Stimulated activated naive CD8-positive, alpha-beta T cell treated with anti-CD3 and anti-CD28 coated beads, Interleukin-15, amount 100 ng/mL, for 72 hours (primary cell): ENCODE measurements around the gene PCDHA7.
"Not testable (repeated sequence)": the region's sequence is repeated elsewhere in the genome, so short reads cannot be mapped to it uniquely, and the experiment has no call there.

ENCODE experiments used
- ATAC-seq: fragments of 150-1000 bp; cut with Tn5 transposase; 2 replicates; pipeline ENCODE4 v1.10.0; 2021; ENCODE audit warnings: mild to moderate bottlenecking, moderate library complexity
- DNase-seq, 2 donors: peaks; one replicate each; pipeline ENCODE4 v3.0.0; 2021 to 2022
- H3K27ac Mint-ChIP-seq, 2 donors: one replicate each; pipeline ENCODE4 v1.8.0; 2022; ENCODE audit warnings: mild to moderate bottlenecking in 2 of 2, mixed read lengths in 2 of 2, moderate library complexity in 2 of 2
- H3K27me3 Mint-ChIP-seq: one replicate; pipeline ENCODE4 v1.8.0; 2022; ENCODE audit warnings: mixed read lengths
- H3K4me1 Mint-ChIP-seq: one replicate; pipeline ENCODE4 v1.8.0; 2022; ENCODE audit warnings: mild to moderate bottlenecking, mixed read lengths
- H3K4me3 Mint-ChIP-seq, 2 donors: one replicate each; pipeline ENCODE4 v1.8.0; 2022; ENCODE audit warnings: mild to moderate bottlenecking in 2 of 2, mixed read lengths in 2 of 2, moderate library complexity in 1 of 2
- H3K9me3 Mint-ChIP-seq, 2 donors: one replicate each; pipeline ENCODE4 v1.8.0; 2022; ENCODE audit warnings: mixed read lengths in 2 of 2

The PCDHA7 gene

DNA sequence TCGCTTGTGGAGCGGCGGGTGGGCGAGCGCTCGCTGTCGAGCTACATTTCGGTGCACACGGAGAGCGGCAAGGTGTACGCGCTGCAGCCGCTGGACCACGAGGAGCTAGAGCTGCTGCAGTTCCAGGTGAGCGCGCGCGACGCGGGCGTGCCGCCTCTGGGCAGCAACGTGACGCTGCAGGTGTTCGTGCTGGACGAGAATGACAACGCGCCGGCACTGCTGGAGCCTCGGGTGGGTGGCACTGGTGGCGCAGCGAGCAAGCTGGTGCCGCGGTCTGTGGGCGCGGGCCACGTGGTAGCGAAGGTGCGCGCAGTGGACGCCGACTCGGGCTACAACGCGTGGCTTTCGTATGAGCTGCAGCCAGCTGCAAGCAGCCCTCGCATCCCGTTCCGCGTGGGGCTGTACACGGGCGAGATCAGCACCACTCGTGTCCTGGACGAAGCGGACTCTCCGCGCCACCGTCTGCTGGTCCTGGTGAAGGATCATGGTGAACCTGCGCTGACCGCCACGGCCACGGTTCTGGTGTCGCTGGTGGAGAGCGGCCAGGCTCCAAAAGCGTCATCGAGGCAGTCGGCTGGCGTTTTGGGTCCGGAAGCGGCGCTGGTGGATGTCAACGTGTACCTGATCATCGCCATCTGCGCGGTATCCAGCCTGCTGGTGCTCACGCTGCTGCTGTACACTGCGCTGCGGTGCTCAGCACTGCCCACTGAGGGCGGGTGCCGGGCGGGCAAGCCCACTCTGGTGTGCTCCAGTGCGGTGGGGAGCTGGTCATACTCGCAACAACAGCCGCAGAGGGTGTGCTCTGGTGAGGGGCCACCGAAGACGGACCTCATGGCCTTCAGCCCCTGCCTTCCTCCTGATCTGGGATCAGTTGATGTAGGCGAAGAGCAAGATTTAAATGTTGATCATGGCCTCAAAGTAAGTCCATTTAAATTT, 9.0 kb downstream of the PCDHA7 start:
- H3K4me1 Mint-ChIP-seq: no peaks in the 10 kb centered on the region
- DNase-seq (no peak), ATAC-seq (no peak)
- no peak overlapping the region for H3K4me3 Mint-ChIP-seq
- H3K27me3 Mint-ChIP-seq: peaks cover 19% of the 10 kb centered on the region
- H3K9me3 Mint-ChIP-seq: peaks cover 19 to 21% of the 10 kb centered on the region in 2 donors
- H3K27ac Mint-ChIP-seq: no peak overlapping the region

DNA sequence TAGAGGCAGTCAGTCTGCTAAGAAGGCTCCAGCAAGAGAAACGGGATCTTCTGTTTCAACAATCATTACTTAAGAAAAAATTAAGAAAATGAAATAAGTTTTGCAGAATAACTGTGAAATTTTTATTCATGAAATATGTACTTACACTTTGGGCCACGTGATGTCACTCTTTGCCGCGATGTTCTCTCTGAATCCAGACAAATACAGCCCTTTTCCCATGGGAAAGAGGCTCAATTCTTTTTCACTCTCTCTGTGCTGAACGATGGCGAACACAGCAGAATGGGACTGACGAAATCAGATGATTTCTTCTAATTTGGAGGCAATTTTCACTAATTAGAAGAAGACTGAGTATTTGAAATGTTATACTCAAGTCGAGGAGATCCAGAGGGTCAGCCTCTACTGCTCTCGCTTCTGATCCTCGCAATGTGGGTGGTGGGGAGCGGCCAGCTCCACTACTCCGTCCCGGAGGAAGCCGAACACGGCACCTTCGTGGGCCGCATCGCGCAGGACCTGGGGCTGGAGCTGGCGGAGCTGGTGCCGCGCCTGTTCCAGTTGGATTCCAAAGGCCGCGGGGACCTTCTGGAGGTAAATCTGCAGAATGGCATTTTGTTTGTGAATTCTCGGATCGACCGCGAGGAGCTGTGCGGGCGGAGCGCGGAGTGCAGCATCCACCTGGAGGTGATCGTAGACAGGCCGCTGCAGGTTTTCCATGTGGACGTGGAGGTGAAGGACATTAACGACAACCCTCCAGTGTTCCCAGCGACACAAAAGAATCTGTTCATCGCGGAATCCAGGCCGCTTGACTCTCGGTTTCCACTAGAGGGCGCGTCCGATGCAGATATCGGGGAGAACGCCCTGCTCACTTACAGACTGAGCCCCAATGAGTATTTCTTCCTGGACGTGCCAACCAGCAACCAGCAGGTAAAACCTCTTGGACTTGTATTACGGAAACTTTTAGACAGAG, 14.4 kb downstream of the PCDHA7 start, which contains the start of gene PCDHA9:
Gene PCDHA9, plus strand, starts transcription at position 244 of the 964 bp plus-strand sequence. Its CDS starts 114 bp downstream, at position 358.
- peaks cover 15% of the 10 kb centered on the region for H3K27me3 Mint-ChIP-seq
- H3K4me1 Mint-ChIP-seq, DNase-seq, H3K9me3 Mint-ChIP-seq, ATAC-seq, H3K27ac Mint-ChIP-seq, H3K4me3 Mint-ChIP-seq: not testable (repeated sequence)

DNA sequence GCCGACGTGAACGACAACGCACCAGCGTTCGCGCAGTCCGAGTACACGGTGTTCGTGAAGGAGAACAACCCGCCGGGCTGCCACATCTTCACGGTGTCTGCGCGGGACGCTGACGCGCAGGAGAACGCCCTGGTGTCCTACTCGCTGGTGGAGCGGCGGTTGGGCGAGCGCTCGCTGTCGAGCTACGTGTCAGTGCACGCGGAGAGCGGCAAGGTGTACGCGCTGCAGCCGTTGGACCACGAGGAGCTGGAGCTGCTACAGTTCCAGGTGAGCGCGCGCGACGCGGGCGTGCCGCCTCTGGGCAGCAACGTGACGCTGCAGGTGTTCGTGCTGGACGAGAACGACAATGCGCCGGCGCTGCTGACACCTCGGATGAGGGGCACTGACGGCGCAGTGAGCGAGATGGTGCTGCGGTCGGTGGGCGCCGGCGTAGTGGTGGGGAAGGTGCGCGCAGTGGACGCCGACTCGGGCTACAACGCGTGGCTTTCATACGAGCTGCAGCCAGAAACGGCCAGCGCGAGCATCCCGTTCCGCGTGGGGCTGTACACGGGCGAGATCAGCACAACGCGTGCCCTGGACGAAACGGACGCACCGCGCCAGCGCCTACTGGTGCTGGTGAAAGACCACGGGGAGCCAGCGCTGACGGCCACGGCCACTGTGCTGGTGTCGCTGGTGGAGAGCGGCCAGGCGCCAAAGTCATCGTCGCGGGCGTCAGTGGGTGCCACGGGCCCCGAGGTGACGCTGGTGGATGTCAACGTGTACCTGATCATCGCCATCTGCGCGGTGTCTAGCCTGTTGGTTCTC, 16.0 kb downstream of the PCDHA7 start:
- H3K27me3 Mint-ChIP-seq: peaks cover 16% of the 10 kb centered on the region
- DNase-seq, H3K27ac Mint-ChIP-seq, H3K4me1 Mint-ChIP-seq, ATAC-seq, H3K9me3 Mint-ChIP-seq, H3K4me3 Mint-ChIP-seq: not testable (repeated sequence)

DNA sequence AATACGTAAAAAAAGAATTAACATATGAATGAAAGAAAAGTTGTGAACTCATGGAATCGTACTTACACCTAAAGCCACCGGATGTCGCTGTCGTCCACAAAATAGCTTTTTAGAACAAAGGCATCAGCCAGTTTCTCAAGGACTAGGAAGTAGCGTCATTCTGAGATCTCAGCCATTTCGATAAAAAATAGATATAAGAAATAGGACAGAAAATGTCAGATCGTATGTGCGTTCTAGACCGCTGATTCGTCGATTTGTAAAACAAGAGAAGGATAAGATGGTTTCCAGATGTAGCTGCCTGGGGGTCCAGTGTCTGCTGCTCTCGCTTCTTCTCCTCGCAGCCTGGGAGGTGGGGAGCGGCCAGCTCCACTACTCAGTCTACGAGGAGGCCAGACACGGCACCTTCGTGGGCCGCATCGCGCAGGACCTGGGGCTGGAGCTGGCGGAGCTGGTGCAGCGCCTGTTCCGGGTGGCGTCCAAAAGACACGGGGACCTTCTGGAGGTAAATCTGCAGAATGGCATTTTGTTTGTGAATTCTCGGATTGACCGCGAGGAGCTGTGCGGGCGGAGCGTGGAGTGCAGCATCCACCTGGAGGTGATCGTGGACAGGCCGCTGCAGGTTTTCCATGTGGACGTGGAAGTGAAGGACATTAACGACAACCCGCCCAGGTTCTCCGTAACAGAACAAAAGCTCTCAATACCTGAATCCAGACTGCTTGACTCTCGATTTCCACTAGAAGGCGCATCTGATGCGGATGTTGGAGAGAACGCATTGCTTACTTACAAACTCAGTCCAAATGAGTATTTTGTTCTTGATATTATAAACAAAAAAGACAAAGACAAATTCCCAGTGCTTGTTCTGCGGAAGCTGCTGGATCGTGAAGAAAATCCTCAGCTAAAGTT, 22.0 kb downstream of the PCDHA7 start, which contains the start of gene PCDHA10:
Gene PCDHA10, plus strand, starts transcription at position 126 of the 903 bp plus-strand sequence. Its CDS starts 152 bp downstream, at position 278.
- ATAC-seq (no peak), DNase-seq (no peak)
- Mint-ChIP-seq H3K27ac (peak within 1 kb of the TSS in 1 of 2 donors; percentile 82), H3K4me3 (no peak within 1 kb of the TSS), H3K9me3 (peaks cover 13 to 25% of the 10 kb centered on the region in 2 donors), H3K4me1 (no peaks in the 10 kb centered on the region), H3K27me3 (peaks cover 27% of the 10 kb centered on the region)

GRCh38 chr5:140857177-140857986, 23.3 kb downstream of the PCDHA7 start:
- DNase-seq (no peak), ATAC-seq (no peak)
- H3K4me3 Mint-ChIP-seq: no peak overlapping the region
- no peak overlapping the region for H3K27ac Mint-ChIP-seq
- H3K9me3 Mint-ChIP-seq: peaks cover 13 to 27% of the 10 kb centered on the region in 2 donors
- no peaks in the 10 kb centered on the region for H3K4me1 Mint-ChIP-seq
- peaks cover 27% of the 10 kb centered on the region for H3K27me3 Mint-ChIP-seq

GRCh38 chr5:140857987-140858240, 23.8 kb downstream of the PCDHA7 start:
- Mint-ChIP-seq H3K4me3 (no peak overlapping the region), H3K27ac (no peak overlapping the region), H3K9me3 (peaks cover 13 to 32% of the 10 kb centered on the region in 2 donors), H3K27me3 (peaks cover 25% of the 10 kb centered on the region), H3K4me1 (no peaks in the 10 kb centered on the region)
- ATAC-seq: no peak
- DNase-seq: no peak

DNA sequence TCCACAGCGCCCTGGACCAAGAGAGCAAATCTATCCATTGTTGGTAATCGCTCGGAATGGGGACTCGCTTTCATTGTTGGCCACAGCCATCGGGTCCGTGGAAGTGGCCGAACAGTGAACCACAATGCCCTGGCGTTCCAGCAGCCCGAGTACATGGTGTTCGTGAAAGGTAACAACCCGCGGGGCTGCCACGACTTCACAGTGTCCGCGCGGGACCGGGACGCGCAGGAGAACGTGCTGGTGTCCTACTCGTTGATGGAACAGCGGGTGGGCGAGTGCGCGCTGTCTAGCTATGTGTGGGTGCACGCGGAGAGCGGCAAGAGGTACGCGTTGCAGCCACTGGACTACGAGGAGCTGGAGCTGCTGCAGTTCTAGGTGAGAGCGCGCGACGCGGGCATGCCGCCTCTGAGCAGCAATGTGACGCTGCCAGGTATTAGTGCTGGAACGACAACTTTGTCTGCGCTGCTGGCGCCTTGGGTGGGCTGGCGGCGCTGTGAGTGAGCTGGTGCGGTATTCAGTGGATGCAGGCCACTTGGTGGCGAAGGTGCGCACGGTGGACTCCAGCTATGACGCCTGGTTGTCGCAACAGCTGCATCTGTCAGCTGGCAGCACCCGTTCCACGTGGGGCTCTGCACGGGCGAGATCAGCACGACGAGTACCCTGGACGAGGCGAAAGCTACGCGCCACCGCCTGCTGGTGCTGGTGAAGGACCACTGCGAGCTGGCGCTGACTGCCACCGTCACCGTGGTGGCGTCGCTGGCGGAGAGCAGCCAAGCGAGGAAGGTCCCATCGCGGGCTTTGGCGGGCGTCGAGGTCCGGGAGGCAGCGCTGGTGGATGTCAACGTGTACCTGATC, 28.6 kb downstream of the PCDHA7 start:
- no peak for DNase-seq
- H3K9me3 Mint-ChIP-seq: peaks cover 4 to 14% of the 10 kb centered on the region in 2 donors
- H3K27me3 Mint-ChIP-seq: no peaks in the 10 kb centered on the region
- no peak for ATAC-seq
- no peaks in the 10 kb centered on the region for H3K4me1 Mint-ChIP-seq
- H3K27ac Mint-ChIP-seq: peak overlapping the region in 1 of 2 donors; percentile 34
- no peak overlapping the region for H3K4me3 Mint-ChIP-seq

DNA sequence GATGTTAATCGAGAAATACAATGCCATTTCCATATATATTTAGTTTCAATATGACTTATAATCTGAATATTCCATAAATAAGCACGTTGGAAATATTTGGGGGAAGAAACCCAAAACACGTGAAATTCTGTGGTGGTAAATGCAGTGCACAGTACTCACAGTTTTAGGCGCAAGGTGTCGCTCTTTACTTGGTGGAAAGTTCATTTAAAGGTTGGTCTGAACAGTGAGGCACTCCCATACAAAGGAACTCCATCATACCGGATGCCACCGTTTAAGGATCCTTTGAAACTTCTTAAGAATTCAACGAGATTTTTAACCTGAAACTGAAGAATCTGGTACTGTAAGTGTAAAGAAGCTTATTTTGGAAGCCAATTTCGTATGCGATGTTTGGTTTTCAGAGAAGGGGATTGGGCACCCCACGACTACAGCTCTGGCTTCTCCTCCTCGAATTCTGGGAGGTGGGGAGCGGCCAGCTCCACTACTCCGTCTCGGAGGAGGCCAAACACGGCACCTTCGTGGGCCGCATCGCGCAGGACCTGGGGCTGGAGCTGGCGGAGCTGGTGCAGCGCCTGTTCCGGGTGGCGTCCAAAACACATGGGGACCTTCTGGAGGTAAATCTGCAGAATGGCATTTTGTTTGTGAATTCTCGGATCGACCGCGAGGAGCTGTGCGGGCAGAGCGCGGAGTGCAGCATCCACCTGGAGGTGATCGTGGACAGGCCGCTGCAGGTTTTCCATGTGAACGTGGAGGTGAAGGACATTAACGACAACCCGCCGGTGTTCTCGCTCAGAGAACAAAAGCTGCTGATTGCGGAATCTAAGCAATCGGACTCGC, 34.9 kb downstream of the PCDHA7 start, which contains the start of gene PCDHA11:
Gene PCDHA11, plus strand, starts transcription at position 237 of the 834 bp plus-strand sequence. Its CDS starts 147 bp downstream, at position 384.
- H3K9me3 Mint-ChIP-seq: peaks cover 5 to 6% of the 10 kb centered on the region in 2 donors
- ATAC-seq (no peak), DNase-seq (no peak)
- no peaks in the 10 kb centered on the region for H3K4me1 Mint-ChIP-seq
- no peak within 1 kb of the TSS for H3K4me3 Mint-ChIP-seq
- H3K27ac Mint-ChIP-seq: no peak within 1 kb of the TSS
- peaks cover 13% of the 10 kb centered on the region for H3K27me3 Mint-ChIP-seq

- peaks cover 19% of the 10 kb centered on the region for H3K27me3 Mint-ChIP-seq
- ATAC-seq: no peak
- no peak overlapping the region for H3K4me3 Mint-ChIP-seq
- H3K9me3 Mint-ChIP-seq: peaks cover 5 to 6% of the 10 kb centered on the region in 2 donors
- no peak for DNase-seq
- H3K4me1 Mint-ChIP-seq: no peaks in the 10 kb centered on the region
- H3K27ac Mint-ChIP-seq: no peak overlapping the region
Measured at GRCh38 chr5:140869555-140869886, 35.5 kb downstream of the PCDHA7 start.

GRCh38 chr5:140870221-140871201, 36.4 kb downstream of the PCDHA7 start:
- Mint-ChIP-seq H3K4me1 (no peaks in the 10 kb centered on the region), H3K4me3 (no peak overlapping the region), H3K27ac (no peak overlapping the region), H3K9me3 (peaks cover 5 to 6% of the 10 kb centered on the region in 2 donors), H3K27me3 (peaks cover 28% of the 10 kb centered on the region)
- DNase-seq (no peak), ATAC-seq (no peak)
